ENCODE measurements around the gene NSD2. TPM values are rescaled to one million over a fixed set of nuclear protein-coding genes. Genes with fewer than 3 reads are reported as not detected.
"Not testable (repeated sequence)": the region's sequence is repeated elsewhere in the genome, so short reads cannot be mapped to it uniquely, and the experiment has no call there.

Gene NSD2
- total RNA-seq, 2 experiments from 2014 or later = 181 to 184 TPM

GRCh38 chr4:1990348-1990645 is 119.1 kb downstream of the NSD2 start:
- Mint-ChIP-seq H3K36me3 (peaks cover 6% of the 10 kb centered on the region), H3K9me3 (no peaks in the 10 kb centered on the region), H3K4me1 (peaks cover 2% of the 10 kb centered on the region), H3K27me3 (no peaks in the 10 kb centered on the region), H3K4me3 (no peak overlapping the region), H3K27ac (no peak overlapping the region)
- DNase-seq = no peak

DNA sequence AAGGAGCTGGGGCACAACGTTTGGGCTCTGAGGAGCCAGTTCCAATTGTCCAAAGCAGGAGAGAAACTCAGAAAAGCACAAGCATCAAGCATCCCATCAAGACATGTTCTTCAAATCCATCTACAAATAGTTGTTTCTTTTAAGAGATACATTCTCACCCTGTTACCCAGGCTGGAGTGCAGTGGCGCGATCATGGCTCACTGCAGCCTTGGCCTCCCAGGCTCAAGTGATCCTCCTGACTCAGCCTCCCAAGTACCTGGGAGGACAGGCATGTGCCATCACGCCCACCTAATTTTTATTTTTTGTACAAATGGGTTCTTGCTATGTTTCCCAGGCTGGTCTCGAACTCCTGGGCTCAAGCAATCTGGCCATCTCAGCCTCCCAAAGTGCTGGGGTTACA is 119.5 kb downstream of the NSD2 start:
- H3K9me3 Mint-ChIP-seq = no peaks in the 10 kb centered on the region
- no peak for DNase-seq
- peaks cover 9% of the 10 kb centered on the region for H3K36me3 Mint-ChIP-seq
- H3K4me1 Mint-ChIP-seq = peaks cover 5% of the 10 kb centered on the region
- H3K4me3 Mint-ChIP-seq = no peak overlapping the region
- no peak overlapping the region for H3K27ac Mint-ChIP-seq
- H3K27me3 Mint-ChIP-seq = no peaks in the 10 kb centered on the region

GRCh38 chr4:1991087-1991486 is 119.9 kb downstream of the NSD2 start:
- H3K4me1 Mint-ChIP-seq = peaks cover 5% of the 10 kb centered on the region
- no peaks in the 10 kb centered on the region for H3K27me3 Mint-ChIP-seq
- no peak overlapping the region for H3K27ac Mint-ChIP-seq
- H3K36me3 Mint-ChIP-seq = peaks cover 13% of the 10 kb centered on the region
- peaks cover 3% of the 10 kb centered on the region for H3K9me3 Mint-ChIP-seq
- DNase-seq = no peak
- H3K4me3 Mint-ChIP-seq = no peak overlapping the region

DNA sequence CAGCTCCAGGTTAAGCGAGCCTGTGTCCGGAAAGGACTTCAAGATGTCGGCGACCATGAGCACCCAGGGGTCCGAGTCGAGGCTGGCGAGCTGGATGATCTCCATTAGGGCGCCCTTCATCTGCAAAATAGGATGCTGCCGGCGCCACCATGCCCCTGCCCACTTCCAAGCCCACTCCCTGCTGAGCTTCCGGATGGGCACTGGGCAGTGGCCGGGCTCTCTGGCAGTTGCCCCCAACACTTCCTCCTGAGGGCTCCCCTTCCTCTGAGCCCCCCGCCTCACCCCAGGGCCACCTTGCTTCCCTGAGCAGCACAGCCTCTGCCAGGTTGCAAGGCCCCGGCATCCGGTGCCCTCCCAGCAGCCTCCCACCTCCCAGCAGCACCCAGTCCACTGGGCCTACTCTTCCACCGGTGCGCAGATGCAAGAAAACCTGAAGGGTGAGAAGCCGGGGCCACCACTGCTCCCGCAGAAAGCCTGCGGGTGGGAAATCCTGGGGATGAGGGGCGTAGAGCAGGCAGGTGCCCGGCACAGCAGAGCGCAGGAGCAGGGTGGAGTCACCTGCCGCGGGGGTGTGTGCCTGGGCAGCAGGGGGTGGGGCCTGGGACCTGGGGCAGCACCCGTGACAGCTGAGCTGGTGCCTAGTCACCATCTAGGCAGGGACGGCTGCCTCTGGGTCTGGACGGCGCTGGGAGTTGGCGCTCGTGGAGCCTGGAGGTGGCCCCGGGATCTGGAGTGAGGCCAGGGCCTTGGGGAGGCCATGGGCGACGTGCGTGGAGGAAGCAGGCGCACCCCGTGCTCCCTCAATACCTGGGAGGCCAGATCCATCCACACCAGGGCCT is 120.6 kb downstream of the NSD2 start:
- Mint-ChIP-seq H3K9me3 (peaks cover 7% of the 10 kb centered on the region), H3K4me1 (peaks cover 8% of the 10 kb centered on the region), H3K27ac (no peak overlapping the region), H3K36me3 (peaks cover 21% of the 10 kb centered on the region), H3K27me3 (no peaks in the 10 kb centered on the region), H3K4me3 (no peak overlapping the region)
- no peak for DNase-seq

DNA sequence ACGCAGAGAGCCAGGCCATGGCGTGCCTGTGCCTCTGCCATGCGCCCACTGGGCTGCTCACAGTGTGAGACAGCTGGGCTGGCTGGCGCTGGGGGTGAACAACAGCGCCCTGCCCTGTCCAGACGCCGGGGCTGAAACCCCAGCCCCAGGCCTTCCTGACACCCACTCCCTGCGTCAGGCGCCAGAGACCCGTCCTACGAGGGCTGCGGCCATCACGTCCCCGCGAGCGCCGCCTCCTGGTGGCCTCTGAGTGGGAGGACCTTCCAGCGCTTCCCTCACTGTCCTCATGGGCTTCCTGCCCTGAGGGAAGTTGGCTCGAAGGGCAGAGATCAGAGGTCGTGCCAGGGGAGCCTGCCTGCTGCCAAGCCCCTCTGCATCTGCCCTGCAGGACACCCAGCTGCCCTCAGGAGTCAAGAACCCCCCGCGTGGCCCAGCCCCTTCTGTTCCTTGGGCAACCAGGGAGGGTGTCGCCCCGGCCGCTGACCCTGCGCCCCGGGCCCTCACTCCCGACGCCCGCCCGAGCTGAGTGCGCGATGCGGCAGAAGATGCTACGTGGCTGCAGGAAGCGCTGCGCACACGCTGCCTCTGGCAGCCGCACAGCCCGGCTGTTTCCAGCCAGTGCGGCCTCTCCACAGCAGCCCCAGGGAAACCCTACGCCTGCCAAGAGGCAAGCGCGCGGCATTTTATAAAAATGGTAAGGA is 121.4 kb downstream of the NSD2 start:
- H3K36me3 Mint-ChIP-seq = peaks cover 29% of the 10 kb centered on the region
- no peak overlapping the region for H3K27ac Mint-ChIP-seq
- no peak overlapping the region for H3K4me3 Mint-ChIP-seq
- no peaks in the 10 kb centered on the region for H3K27me3 Mint-ChIP-seq
- peaks cover 13% of the 10 kb centered on the region for H3K9me3 Mint-ChIP-seq
- peaks cover 8% of the 10 kb centered on the region for H3K4me1 Mint-ChIP-seq
- no peak for DNase-seq

GRCh38 chr4:1993169-1993516 is 122.0 kb downstream of the NSD2 start:
- DNase-seq = no peak
- Mint-ChIP-seq H3K9me3 (peaks cover 17% of the 10 kb centered on the region), H3K4me3 (no peak overlapping the region), H3K27me3 (no peaks in the 10 kb centered on the region), H3K27ac (no peak overlapping the region), H3K36me3 (peaks cover 34% of the 10 kb centered on the region), H3K4me1 (peaks cover 8% of the 10 kb centered on the region)

DNA sequence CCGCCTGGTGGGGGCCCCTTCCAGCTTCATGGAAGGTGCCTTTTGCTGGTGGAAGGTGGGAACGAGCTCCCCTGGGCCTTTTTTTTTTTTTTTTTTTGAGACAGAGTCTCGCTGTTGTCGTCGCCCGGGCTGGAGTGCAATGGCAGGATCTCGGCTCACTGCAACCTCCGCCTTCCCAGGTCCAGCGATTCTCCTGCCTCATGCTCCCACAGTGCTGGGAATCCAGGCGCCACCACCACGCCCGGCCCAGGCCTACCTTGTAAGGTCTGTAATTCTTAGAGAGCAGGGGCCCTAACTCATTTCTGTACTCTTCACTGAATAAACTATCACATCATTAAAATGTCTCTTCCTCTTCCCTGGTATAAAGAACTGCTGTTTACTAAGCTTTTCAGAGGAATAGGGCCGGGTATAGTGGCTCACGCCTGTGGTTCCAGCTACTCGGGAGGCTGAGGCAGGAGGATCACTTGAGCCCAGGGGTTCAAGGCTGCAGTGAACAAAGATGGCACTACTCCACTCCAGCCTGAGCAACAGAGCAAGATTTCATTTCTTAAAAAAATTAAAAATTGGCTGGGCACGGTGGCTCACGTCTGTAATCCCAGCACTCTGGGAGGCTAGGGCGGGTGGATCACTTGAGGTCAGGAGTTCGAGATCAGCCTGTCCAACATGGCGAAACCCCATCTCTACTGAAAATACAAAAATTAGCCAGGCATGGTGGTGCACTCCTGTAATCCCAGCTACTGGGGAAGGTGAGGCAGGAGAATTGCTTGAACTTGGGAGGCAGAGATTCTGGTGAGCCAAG is 122.7 kb downstream of the NSD2 start:
- not testable (repeated sequence) for H3K27me3 Mint-ChIP-seq, H3K27ac Mint-ChIP-seq, H3K4me3 Mint-ChIP-seq, DNase-seq
- Mint-ChIP-seq H3K36me3 (peaks cover 42% of the 10 kb centered on the region), H3K4me1 (peaks cover 11% of the 10 kb centered on the region), H3K9me3 (peaks cover 22% of the 10 kb centered on the region)

- Mint-ChIP-seq H3K4me3 (no peak overlapping the region), H3K4me1 (peaks cover 14% of the 10 kb centered on the region), H3K27ac (no peak overlapping the region), H3K36me3 (peaks cover 52% of the 10 kb centered on the region), H3K27me3 (no peaks in the 10 kb centered on the region), H3K9me3 (peaks cover 32% of the 10 kb centered on the region)
- no peak for DNase-seq
Observed at GRCh38 chr4:1994938-1995337, 123.7 kb downstream of the NSD2 start.

DNA sequence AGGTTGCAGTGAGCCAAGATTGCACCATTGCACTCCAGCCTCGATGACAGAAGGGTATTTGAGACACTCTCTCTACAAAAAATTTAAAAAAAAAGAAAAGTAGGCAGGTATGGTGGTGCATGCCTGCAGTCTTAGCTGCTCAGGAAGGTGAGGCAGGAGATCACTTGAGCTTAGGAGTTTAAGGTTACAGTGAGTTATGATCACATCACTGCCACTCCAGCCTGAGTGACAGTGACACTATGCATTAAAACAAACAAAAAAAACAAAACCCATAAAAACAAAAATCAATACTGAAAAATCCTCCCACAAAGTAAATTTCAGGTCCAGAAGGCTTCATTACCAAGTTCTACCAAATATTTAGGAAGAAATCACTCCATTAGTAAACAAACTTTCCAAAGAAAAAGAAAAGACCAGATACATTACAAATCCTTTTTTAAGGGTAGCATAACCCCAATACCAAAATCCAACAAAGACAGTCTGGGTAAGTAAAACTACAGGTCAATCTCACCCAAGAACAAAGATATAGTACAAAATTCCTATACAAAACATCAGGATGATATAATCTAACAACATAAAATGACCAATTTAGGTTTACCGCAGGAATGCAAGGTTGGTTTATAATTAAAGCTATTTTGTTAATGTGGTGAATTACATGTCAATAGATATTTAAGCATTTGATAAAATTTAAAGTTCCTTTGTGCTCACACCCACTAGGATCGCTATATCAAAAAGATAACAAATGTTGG is 125.8 kb downstream of the NSD2 start:
- Mint-ChIP-seq H3K9me3 (peaks cover 41% of the 10 kb centered on the region), H3K4me3 (no peak overlapping the region), H3K36me3 (peaks cover 69% of the 10 kb centered on the region), H3K4me1 (peaks cover 14% of the 10 kb centered on the region), H3K27me3 (no peaks in the 10 kb centered on the region), H3K27ac (no peak overlapping the region)
- no peak for DNase-seq

- Mint-ChIP-seq H3K4me3 (no peak overlapping the region), H3K4me1 (peaks cover 20% of the 10 kb centered on the region), H3K27ac (no peak overlapping the region)
Observed at GRCh38 chr4:1997712-1998111, 126.5 kb downstream of the NSD2 start.

GRCh38 chr4:1998296-1998695 is 127.1 kb downstream of the NSD2 start:
- no peaks in the 10 kb centered on the region for H3K27me3 Mint-ChIP-seq
- H3K9me3 Mint-ChIP-seq = peaks cover 41% of the 10 kb centered on the region
- H3K36me3 Mint-ChIP-seq = peaks cover 80% of the 10 kb centered on the region
- no peak overlapping the region for H3K4me3 Mint-ChIP-seq
- H3K4me1 Mint-ChIP-seq = peaks cover 25% of the 10 kb centered on the region
- no peak overlapping the region for H3K27ac Mint-ChIP-seq
- no peak for DNase-seq

More at GRCh38 chr4:1997712-1998111, 126.5 kb downstream of the NSD2 start:
- no peak for DNase-seq
- H3K27me3 Mint-ChIP-seq = no peaks in the 10 kb centered on the region
- H3K36me3 Mint-ChIP-seq = peaks cover 75% of the 10 kb centered on the region
- peaks cover 41% of the 10 kb centered on the region for H3K9me3 Mint-ChIP-seq

- H3K4me3 Mint-ChIP-seq, DNase-seq, H3K27ac Mint-ChIP-seq, H3K27me3 Mint-ChIP-seq: not testable (repeated sequence)
- H3K9me3 Mint-ChIP-seq = peaks cover 41% of the 10 kb centered on the region
- H3K36me3 Mint-ChIP-seq = peaks cover 81% of the 10 kb centered on the region
- peaks cover 27% of the 10 kb centered on the region for H3K4me1 Mint-ChIP-seq
Observed at GRCh38 chr4:1999308-1999707, 128.1 kb downstream of the NSD2 start.

- not testable (repeated sequence) for DNase-seq, H3K4me3 Mint-ChIP-seq, H3K27ac Mint-ChIP-seq, H3K27me3 Mint-ChIP-seq
- Mint-ChIP-seq H3K36me3 (peaks cover 58% of the 10 kb centered on the region), H3K4me1 (peaks cover 36% of the 10 kb centered on the region), H3K9me3 (peaks cover 22% of the 10 kb centered on the region)
Observed at GRCh38 chr4:2003361-2003760, 132.2 kb downstream of the NSD2 start.

GRCh38 chr4:2006367-2006766 is 135.2 kb downstream of the NSD2 start:
- H3K27ac Mint-ChIP-seq = no peak overlapping the region
- H3K9me3 Mint-ChIP-seq = no peaks in the 10 kb centered on the region
- peaks cover 37% of the 10 kb centered on the region for H3K4me1 Mint-ChIP-seq
- peaks cover 27% of the 10 kb centered on the region for H3K36me3 Mint-ChIP-seq
- H3K27me3 Mint-ChIP-seq = no peaks in the 10 kb centered on the region
- DNase-seq = no peak
- no peak overlapping the region for H3K4me3 Mint-ChIP-seq

All from activated naive CD8-positive, alpha-beta T cell treated with anti-CD3 and anti-CD28 coated beads for 36 hours (primary cell).